ENCODE measurements around the gene ALG13. TPM values are rescaled to one million over a fixed set of nuclear protein-coding genes. Genes with fewer than 3 reads are reported as not detected.

The ALG13 gene

Small RNA genes within 50 kb of the gene (small RNA-seq; reads per million reads assigned to genes)
- gene RNA5SP512 (ENCODE audit: low read depth), result not detected
